SU-DHL-6 (cell line): ENCODE data around the gene CTPS1.

Experiments used
- EZH2phosphoT487 ChIP-seq: fragments of 200-600 bp; sonication (generic), shearing (Covaris generic); conservative IDR thresholded peaks from 2 replicates; pipeline ENCODE4 v1.6.1; 2018; ENCODE audit warnings: mild to moderate bottlenecking, antibody characterized with exemption, low read length, moderate library complexity, mixed read lengths
- TF ChIP-seq, protein P1 (sequence below): fragments of 200-600 bp; sonication (generic); IDR thresholded peaks from one replicate; pipeline ENCODE4 v1.5.1; 2017; ENCODE audit warnings: antibody characterized with exemption, mild to moderate bottlenecking, low read length, moderate library complexity; ENCODE audit not compliant: insufficient read depth, poor library complexity, severe bottlenecking

GRCh38 chr1:40955266-40955665 is 24.2 kb upstream of the CTPS1 start:
- TF ChIP-seq, protein P1, sequence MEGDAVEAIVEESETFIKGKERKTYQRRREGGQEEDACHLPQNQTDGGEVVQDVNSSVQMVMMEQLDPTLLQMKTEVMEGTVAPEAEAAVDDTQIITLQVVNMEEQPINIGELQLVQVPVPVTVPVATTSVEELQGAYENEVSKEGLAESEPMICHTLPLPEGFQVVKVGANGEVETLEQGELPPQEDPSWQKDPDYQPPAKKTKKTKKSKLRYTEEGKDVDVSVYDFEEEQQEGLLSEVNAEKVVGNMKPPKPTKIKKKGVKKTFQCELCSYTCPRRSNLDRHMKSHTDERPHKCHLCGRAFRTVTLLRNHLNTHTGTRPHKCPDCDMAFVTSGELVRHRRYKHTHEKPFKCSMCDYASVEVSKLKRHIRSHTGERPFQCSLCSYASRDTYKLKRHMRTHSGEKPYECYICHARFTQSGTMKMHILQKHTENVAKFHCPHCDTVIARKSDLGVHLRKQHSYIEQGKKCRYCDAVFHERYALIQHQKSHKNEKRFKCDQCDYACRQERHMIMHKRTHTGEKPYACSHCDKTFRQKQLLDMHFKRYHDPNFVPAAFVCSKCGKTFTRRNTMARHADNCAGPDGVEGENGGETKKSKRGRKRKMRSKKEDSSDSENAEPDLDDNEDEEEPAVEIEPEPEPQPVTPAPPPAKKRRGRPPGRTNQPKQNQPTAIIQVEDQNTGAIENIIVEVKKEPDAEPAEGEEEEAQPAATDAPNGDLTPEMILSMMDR, result no peak
- TF ChIP-seq EZH2phosphoT487, result no peak
